H1 (cell line): Measurements from ENCODE around the gene PHLPP1. TPM values are rescaled to one million over a fixed set of nuclear protein-coding genes. Genes with fewer than 3 reads are reported as not detected.

ENCODE experiments used
- BCL11A ChIP-seq, 2 experiments: IDR thresholded peaks; one replicate each; pipeline ENCODE4 v1.6.1; 2011; ENCODE audit warnings: low read depth in 2 of 2, low read length in 2 of 2, mild to moderate bottlenecking in 2 of 2
- CBX5 ChIP-seq: fragments of 300-800, 300-1000 bp; sonication (generic); IDR thresholded peaks from 2 replicates; pipeline ENCODE4 v1.7.1; 2016; ENCODE audit warnings: antibody characterized with exemption, low read length, low read depth
- CBX8 ChIP-seq: fragments of 300-800, 300-1000 bp; sonication (generic); IDR thresholded peaks from 2 replicates; pipeline ENCODE4 v1.7.1; 2016; ENCODE audit warnings: low read depth, low read length, borderline replicate concordance
- CREB1 ChIP-seq: IDR thresholded peaks from 2 replicates; pipeline ENCODE4 v1.6.1; 2012; ENCODE audit warnings: inconsistent platforms
- CTBP2 ChIP-seq: IDR thresholded peaks from 2 replicates; pipeline ENCODE4 v1.7.0; 2011; ENCODE audit warnings: borderline replicate concordance, mild to moderate bottlenecking, moderate library complexity, mixed read lengths, low read length; ENCODE audit not compliant: insufficient read depth, insufficient read length
- EGR1 ChIP-seq: IDR thresholded peaks from 2 replicates; pipeline ENCODE4 v1.6.1; 2011; ENCODE audit warnings: low read depth, low read length, borderline replicate concordance
- FOSL1 ChIP-seq: IDR thresholded peaks from 2 replicates; pipeline ENCODE4 v1.6.1; 2011; ENCODE audit warnings: mild to moderate bottlenecking, low read depth, low read length, moderate library complexity; ENCODE audit not compliant: insufficient read depth
- HDAC2 ChIP-seq, 2 experiments: fragments of 300-600 bp in 1 of 2; sonication (generic) in 1 of 2; IDR thresholded peaks; 2 replicates each; pipeline ENCODE4 v1.6.1; 2011 to 2012; ENCODE audit warnings: low read depth in 2 of 2, low read length in 2 of 2, mild to moderate bottlenecking in 2 of 2, moderate library complexity in 2 of 2, borderline replicate concordance in 1 of 2, inconsistent platforms in 1 of 2
- KDM4A ChIP-seq: IDR thresholded peaks from one replicate; pipeline ENCODE4 v1.7.1; 2012; ENCODE audit warnings: low read depth, mild to moderate bottlenecking, moderate library complexity, low read length, inconsistent platforms; ENCODE audit not compliant: severe bottlenecking
- NANOG ChIP-seq: IDR thresholded peaks from 2 replicates; pipeline ENCODE4 v1.6.1; 2011; ENCODE audit warnings: low read length, low read depth, mild to moderate bottlenecking, inconsistent platforms; ENCODE audit not compliant: insufficient read depth, poor library complexity, severe bottlenecking
- NRF1 ChIP-seq: IDR thresholded peaks from 2 replicates; pipeline ENCODE4 v1.6.1; 2011; ENCODE audit warnings: mild to moderate bottlenecking, low read depth, low read length, improper control_type of control experiment
- POLR2AphosphoS5 ChIP-seq: IDR thresholded peaks from 2 replicates; pipeline ENCODE4 v1.6.1; 2011; ENCODE audit warnings: low read depth, low read length
- RAD21 ChIP-seq, 2 experiments: IDR thresholded peaks in 1 of 2; conservative IDR thresholded peaks in 1 of 2; 2 replicates each; pipeline ENCODE4 v1.6.1; 2011; ENCODE audit warnings: low read depth in 2 of 2, low read length in 2 of 2, improper control_type of control experiment in 1 of 2, inconsistent platforms in 1 of 2, mild to moderate bottlenecking in 1 of 2, moderate library complexity in 1 of 2
- RBBP5 ChIP-seq: IDR thresholded peaks from 2 replicates; pipeline ENCODE4 v1.7.1; 2012; ENCODE audit warnings: low read depth, mild to moderate bottlenecking, inconsistent platforms, low read length, moderate library complexity, borderline replicate concordance
- SIN3A ChIP-seq, 2 experiments: IDR thresholded peaks in 1 of 2; conservative IDR thresholded peaks in 1 of 2; 2 replicates each; pipeline ENCODE4 v1.6.1; 2011 to 2012; ENCODE audit warnings: low read length in 2 of 2, improper control_type of control experiment in 1 of 2, low read depth in 1 of 2, mild to moderate bottlenecking in 1 of 2
- SIX5 ChIP-seq: IDR thresholded peaks from 2 replicates; pipeline ENCODE4 v1.6.1; 2011; ENCODE audit warnings: mild to moderate bottlenecking, low read depth, low read length
- SP1 ChIP-seq: IDR thresholded peaks from 2 replicates; pipeline ENCODE4 v1.6.1; 2011; ENCODE audit warnings: low read depth, low read length
- SP4 ChIP-seq: IDR thresholded peaks from 2 replicates; pipeline ENCODE4 v1.6.1; 2012; ENCODE audit warnings: low read length, inconsistent platforms
- SRF ChIP-seq: IDR thresholded peaks from 2 replicates; pipeline ENCODE4 v1.6.1; 2011; ENCODE audit warnings: mild to moderate bottlenecking, low read depth, low read length, moderate library complexity
- TAF7 ChIP-seq: optimal IDR thresholded peaks from 2 replicates; pipeline ENCODE3; 2011; ENCODE audit warnings: low read depth, mild to moderate bottlenecking, inconsistent platforms, low read length, moderate library complexity, borderline replicate concordance
- TBP ChIP-seq: IDR thresholded peaks from 2 replicates; pipeline ENCODE4 v1.6.1; 2011; ENCODE audit warnings: low read depth, low read length, improper control_type of control experiment
- TCF12 ChIP-seq: IDR thresholded peaks from 2 replicates; pipeline ENCODE4 v1.6.1; 2011; ENCODE audit warnings: low read depth, mild to moderate bottlenecking, low read length
- TEAD4 ChIP-seq: IDR thresholded peaks from 2 replicates; pipeline ENCODE4 v1.6.1; 2012; ENCODE audit warnings: low read depth, low read length, inconsistent platforms, mixed read lengths
- USF2 ChIP-seq: IDR thresholded peaks from 2 replicates; pipeline ENCODE4 v1.6.1; 2011; ENCODE audit warnings: low read length, improper control_type of control experiment
- polyA plus RNA-seq, 7 experiments: library from polyadenylated mRNA; depleted of rRNA in 3 of 7; stranded (reverse) in 5 of 7; unstranded in 2 of 7; fragments of >200 nt in 5 of 7; fragments of 200-250 nt in 2 of 7; gene quantifications; 1 replicate in 5 of 7; 2 replicates in 1 of 7; 4 replicates in 1 of 7; pipeline versions ENCODE4 v1.2.1 to v1.2.3, GENCODE V29; 2011 to 2013; ENCODE audit warnings: missing spikeins in 2 of 7, mixed read lengths in 2 of 7
- total RNA-seq: library from RNA; stranded (reverse); fragmentation: NEBNext Ultra II Directional; extraction: Animal tissue kit (Norgen Biotek cat#: 25700); gene quantifications from 2 replicates; pipeline ENCODE4 v1.2.1, GENCODE V29; 2021

PHLPP1 gene
- total and polyA plus RNA-seq, 2 of the 8 experiments (the other 6 are each of a cell fraction or from before 2014, with no cell fraction given) = 28.0 to 66.3 TPM

GRCh38 chr18:62715436-62715758 lies at the start of gene PHLPP1 (continued):
- TF ChIP-seq KDM4A = peak; percentile 74
- no peak for TF ChIP-seq SIN3A (conservative IDR thresholded peaks at IDR 0.05 in 1 of 2, IDR thresholded peaks at IDR 0.05 in 1 of 2; ENCODE audit: low read depth in 1 of 2, low read length in 2 of 2)
- no peak for TF ChIP-seq SRF
- TF ChIP-seq CBX8 = no peak
- TF ChIP-seq SP4 = no peak
- no peak for TF ChIP-seq NANOG
- no peak for TF ChIP-seq HDAC2 (IDR thresholded peaks at IDR 0.05; ENCODE audit: borderline replicate concordance in 1 of 2, low read depth in 2 of 2, low read length in 2 of 2)
- TF ChIP-seq EGR1 = no peak
- no peak; the same call in 1 of the 2 replicates for TF ChIP-seq RBBP5
- no peak for TF ChIP-seq NRF1
- TF ChIP-seq SP1 = no peak
- TF ChIP-seq RAD21 (IDR thresholded peaks at IDR 0.05 in 1 of 2, conservative IDR thresholded peaks at IDR 0.05 in 1 of 2; ENCODE audit: low read depth in 2 of 2, low read length in 2 of 2) = no peak
- no peak for TF ChIP-seq CREB1
- TF ChIP-seq TAF7 = peak; percentile 14
- TF ChIP-seq CBX5 = no peak
- no peak for TF ChIP-seq TCF12
- TF ChIP-seq POLR2AphosphoS5 = peak; percentile 56
- TF ChIP-seq CTBP2 = no peak
- TF ChIP-seq TEAD4 = no peak
- TF ChIP-seq TBP = no peak; the same call in 1 of the 2 replicates
- no peak for TF ChIP-seq BCL11A (IDR thresholded peaks at IDR 0.05; ENCODE audit: low read depth in 2 of 2, low read length in 2 of 2)
- TF ChIP-seq FOSL1 = no peak
- TF ChIP-seq SIX5 = no peak
- no peak for TF ChIP-seq USF2
- TF ChIP-seq, all 59 proteins: peak for 7
